ENCODE data around the gene GCM1. TPM values are rescaled to one million over a fixed set of nuclear protein-coding genes. Genes with fewer than 3 reads are reported as not detected.

GCM1 gene
- total and polyA plus RNA-seq, 4 donors, result 0.16 TPM; not detected in 3

- Histone ChIP-seq H3K27me3 (ENCODE audit: control insufficient read depth in 1 of 2, insufficient read depth in 2 of 2, low read length in 1 of 2) (no peaks in the 10 kb centered on the region), H3K27ac (ENCODE audit: low read depth in 1 of 2, low read length in 2 of 2) (no peak overlapping the region), H3K36me3 (ENCODE audit: control insufficient read depth in 1 of 2, insufficient read depth in 2 of 2, low read length in 1 of 2) (peaks cover 6 to 8% of the 10 kb centered on the region in 2 donors), H3K4me3 (ENCODE audit: low read length in 2 of 2) (no peak overlapping the region), H3K4me1 (ENCODE audit: control insufficient read depth in 1 of 2, insufficient read depth in 2 of 2, low read length in 2 of 2) (no peaks in the 10 kb centered on the region), H3K9me3 (ENCODE audit: control insufficient read depth, low read length) (no peaks in the 10 kb centered on the region)
- WGBS, 2 donors, result 33 to 36% methylated on average over 2 of the region's 2 CpGs
- ATAC-seq (ENCODE audit: low FRiP score) (no peak), DNase-seq (no peak)
- intact Hi-C loops (cut with DNase I), result no loop called here
These were observed 62.3 kb downstream of the GCM1 start for GRCh38 chr6:53086302-53086701.

- Histone ChIP-seq H3K36me3 (ENCODE audit: control insufficient read depth in 1 of 2, insufficient read depth in 2 of 2, low read length in 1 of 2) (peaks cover 0 to 5% of the 10 kb centered on the region in 2 donors), H3K4me1 (ENCODE audit: control insufficient read depth in 1 of 2, insufficient read depth in 2 of 2, low read length in 2 of 2) (no peaks in the 10 kb centered on the region), H3K9me3 (ENCODE audit: control insufficient read depth, low read length) (no peaks in the 10 kb centered on the region), H3K27ac (ENCODE audit: low read depth in 1 of 2, low read length in 2 of 2) (no peak overlapping the region), H3K27me3 (ENCODE audit: control insufficient read depth in 1 of 2, insufficient read depth in 2 of 2, low read length in 1 of 2) (no peaks in the 10 kb centered on the region), H3K4me3 (ENCODE audit: low read length in 2 of 2) (no peak overlapping the region)
- DNase-seq (no peak), ATAC-seq (ENCODE audit: low FRiP score) (no peak)
- 94 to 97% methylated on average over 1 of the region's 1 CpG for WGBS, 2 donors
- intact Hi-C loops (cut with DNase I), result no loop called here
These were observed 67.8 kb downstream of the GCM1 start for GRCh38 chr6:53080813-53081212.

Other genes starting within 250 kb of the GCM1 start
- not detected for gene GSTA3, start 239.1 kb downstream of the GCM1 start, total RNA-seq
- gene GSTA3, start 239.1 kb downstream of the GCM1 start, polyA plus RNA-seq, result not detected
- 10 to 100 TPM; 18.8 to 20.3 TPM for gene GSTA4, start 153.6 kb downstream of the GCM1 start, total RNA-seq
- gene GSTA4, start 153.6 kb downstream of the GCM1 start, polyA plus RNA-seq, result 10 to 100 TPM; 19.7 to 31.9 TPM
- gene CILK1, start 87.0 kb downstream of the GCM1 start, total RNA-seq, result 10 to 100 TPM; 15.9 to 22.5 TPM
- 1 to 10 TPM; 7.2 to 7.5 TPM for gene CILK1, start 87.0 kb downstream of the GCM1 start, polyA plus RNA-seq
- gene FBXO9, start 83.4 kb downstream of the GCM1 start, total RNA-seq, result 100 to 1,000 TPM in 1 of 2 donors, 10 to 100 TPM in 1; 86.5 to 112 TPM
- gene FBXO9, start 83.4 kb downstream of the GCM1 start, polyA plus RNA-seq, result 10 to 100 TPM; 44.2 to 62.4 TPM
- gene ELOVL5, start 200.1 kb upstream of the GCM1 start, total RNA-seq, result 10 to 100 TPM; 62.0 to 75.5 TPM
- 10 to 100 TPM; 22.8 to 30.0 TPM for gene ELOVL5, start 200.1 kb upstream of the GCM1 start, polyA plus RNA-seq